ENCODE measurements around the gene CCT8L2. TPM values are rescaled to one million over a fixed set of nuclear protein-coding genes. Genes with fewer than 3 reads are reported as not detected.
"Not testable (repeated sequence)": the region's sequence is repeated elsewhere in the genome, so short reads cannot be mapped to it uniquely, and the experiment has no call there.

Gene CCT8L2
- total and polyA plus RNA-seq, 2 of the 8 experiments (the other 6 are each of a cell fraction or from before 2014, with no cell fraction given), result not detected

DNA sequence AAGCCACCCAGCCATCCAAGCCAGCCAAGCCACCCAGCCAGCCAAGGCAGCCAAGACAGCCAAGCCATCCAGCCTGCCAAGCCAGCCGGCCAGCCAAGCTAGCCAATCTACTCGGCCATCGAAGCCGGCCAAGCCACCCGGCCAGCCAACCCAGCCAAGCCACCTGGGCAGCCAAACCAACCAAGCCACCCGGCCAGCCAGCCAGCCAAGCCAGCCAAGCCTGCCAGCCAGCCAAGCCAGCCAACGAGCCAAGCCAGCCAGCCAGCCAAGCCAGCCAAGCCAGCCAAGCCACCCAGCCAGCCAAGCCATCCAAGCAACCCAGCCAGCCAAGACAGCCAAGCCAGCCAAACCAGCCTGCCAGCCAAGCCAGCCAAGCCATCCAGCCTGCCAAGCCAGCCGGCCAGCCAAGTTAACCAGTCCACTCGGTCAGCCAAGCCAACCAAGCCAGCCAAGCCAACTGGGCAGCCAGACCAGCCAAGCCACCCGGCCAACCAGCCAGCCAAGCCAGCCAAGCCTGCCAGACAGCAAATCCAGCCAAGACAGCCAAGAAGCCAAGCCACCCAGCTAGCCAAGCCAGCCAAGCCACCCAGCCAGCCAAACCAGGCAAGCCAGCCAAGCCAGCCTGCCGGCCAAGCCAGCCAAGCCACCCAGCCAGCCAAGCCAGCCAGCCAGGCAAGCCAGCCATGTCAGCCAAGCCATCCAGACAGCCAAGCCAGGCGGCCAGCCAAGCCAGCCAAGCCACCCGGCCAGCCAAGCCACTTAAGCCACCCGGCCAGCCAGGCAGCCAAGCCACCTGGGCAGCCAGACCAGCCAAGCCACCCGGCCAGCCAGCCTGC lies 26.8 kb downstream of the CCT8L2 start:
- H2BK12ac ChIP-seq (ENCODE audit: low read depth, low read length); H3K14ac ChIP-seq (ENCODE audit: insufficient read length); H3K4me3 ChIP-seq (ENCODE audit: extremely low read depth in 1 of 4, insufficient read depth in 2 of 4, low read depth in 3 of 4, low read length in 4 of 4); H4K20me1 ChIP-seq (replicated peaks in 1 of 2; ENCODE audit: control insufficient read depth in 1 of 2, insufficient read depth in 2 of 2, low read length in 2 of 2); H3K18ac ChIP-seq (ENCODE audit: extremely low read depth, low read length); H4K5ac ChIP-seq (ENCODE audit: insufficient read length, low read depth, low read length); H3K23me2 ChIP-seq (ENCODE audit: low read depth, low read length); H3K27me3 ChIP-seq (replicated peaks in 1 of 4; ENCODE audit: control insufficient read depth in 3 of 4, extremely low read depth in 1 of 4, insufficient read depth in 3 of 4, low read length in 3 of 4); H3K23ac ChIP-seq (ENCODE audit: insufficient read length); DNase-seq (ENCODE audit: low read depth in 1 of 2, low spot score in 2 of 2); FAIRE-seq; H2BK5ac ChIP-seq (ENCODE audit: low read depth, low read length); POLR2A ChIA-PET (ENCODE audit: partially characterized antibody); H3K9ac ChIP-seq (replicated peaks in 1 of 4; ENCODE audit: extremely low read depth in 1 of 4, low read depth in 3 of 4, low read length in 3 of 4); H4K8ac ChIP-seq (ENCODE audit: extremely low read depth, insufficient read depth, low read length); H3K4ac ChIP-seq (replicated peaks; ENCODE audit: insufficient read length, low read depth, low read length); H4K91ac ChIP-seq (replicated peaks; ENCODE audit: insufficient read length, low read length); H2AFZ ChIP-seq (ENCODE audit: low read length); H2BK120ac ChIP-seq (replicated peaks; ENCODE audit: low read depth, low read length); H3K27ac ChIP-seq (ENCODE audit: low read depth, low read length); H2BK15ac ChIP-seq (ENCODE audit: low read length); H3K79me1 ChIP-seq (ENCODE audit: low read depth, low read length); H3K4me1 ChIP-seq (replicated peaks in 1 of 4; ENCODE audit: control insufficient read depth in 3 of 4, insufficient read depth in 4 of 4, low read length in 3 of 4); H3K79me2 ChIP-seq (ENCODE audit: control insufficient read depth in 1 of 2, insufficient read depth in 2 of 2, low read length in 2 of 2); H2AK5ac ChIP-seq (ENCODE audit: low read depth, low read length); H3K36me3 ChIP-seq (ENCODE audit: control insufficient read depth in 2 of 4, insufficient read depth in 4 of 4, low read length in 3 of 4); CTCF ChIA-PET (ENCODE audit: partially characterized antibody); H3K4me2 ChIP-seq (ENCODE audit: insufficient read depth in 1 of 2, low read depth in 2 of 2, low read length in 2 of 2); H3K56ac ChIP-seq (replicated peaks; ENCODE audit: insufficient read length, low read depth, low read length); H2BK20ac ChIP-seq (ENCODE audit: low read length): not testable (repeated sequence)
- peaks cover 13 to 78% of the 10 kb centered on the region in 2 experiments for H3K9me3 ChIP-seq (ENCODE audit: insufficient read depth in 2 of 2, low read depth in 1 of 2, low read length in 1 of 2)
- WGBS, 2 experiments (ENCODE audit: extremely low coverage in 1 of 2, insufficient coverage in 1 of 2, insufficient read length in 1 of 2, insufficient replicate concordance in 2 of 2, low coverage in 1 of 2, low lambda C conversion rate in 2 of 2, missing lambda C conversion rate in 1 of 2), result 73% methylated on average over 10 of the region's 15 CpGs; no CpG with 5 or more reads in 1 of the 2 experiments

All from H1 (cell line).